ENCODE measurements around the gene TNFAIP8.
A peak's percentile ranks its signal among the peaks of the same experiment; 100 is the strongest.
"Not testable (repeated sequence)": the region's sequence is repeated elsewhere in the genome, so short reads cannot be mapped to it uniquely, and the experiment has no call there.

The TNFAIP8 gene

GRCh38 chr5:119409235-119409815, 53.5 kb downstream of the TNFAIP8 start:
- ChIA-PET CTCF (interaction anchor here (1.2 to 11.6 kb wide), 5 partner anchors 10 to 422 kb away, joined by 3 to 233 read pairs (median 69); partner anchors contain the start of gene DTWD2), POLR2A (no interaction called here)
- no peak for DNase-seq (ENCODE audit: low read depth, low spot score)

DNA sequence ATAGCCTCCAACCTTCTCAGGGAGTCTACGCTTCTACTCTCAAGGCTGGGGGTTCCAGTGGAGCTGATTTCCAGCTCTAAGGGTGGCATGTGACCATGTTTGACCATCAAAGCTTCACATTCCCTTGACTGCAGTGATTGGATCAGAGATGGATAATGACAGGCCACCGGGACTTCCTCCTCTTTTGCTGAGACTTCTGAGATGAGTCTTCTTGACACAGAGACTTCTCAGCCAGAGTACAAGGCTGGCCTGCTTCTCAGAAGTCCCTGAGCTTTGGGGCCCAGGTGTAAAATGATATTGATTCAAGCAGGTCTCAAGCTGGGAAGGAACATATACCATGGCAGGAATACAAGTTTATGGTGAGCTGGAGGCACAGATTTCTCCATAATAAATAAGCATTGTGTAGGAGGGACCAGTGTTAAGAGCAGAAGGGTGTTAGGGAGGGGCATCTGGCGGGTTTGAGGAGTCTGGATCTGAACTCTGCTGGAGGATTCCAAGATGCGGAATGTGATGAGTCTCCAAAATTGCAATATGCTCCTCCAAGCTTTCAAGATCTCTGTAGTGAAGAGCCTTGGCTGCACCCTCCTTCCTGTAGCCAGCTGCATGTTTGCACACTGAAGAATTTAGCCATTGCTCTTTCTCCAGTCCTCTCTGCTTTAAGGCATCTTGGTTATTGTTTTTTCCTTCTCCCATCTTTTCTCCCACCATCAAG, 54.8 kb downstream of the TNFAIP8 start:
- no peak overlapping the region; the same call in 1 of the 2 replicates for H3K4me3 ChIP-seq (ENCODE audit: low read depth, low read length)
- TF ChIP-seq, protein P1, sequence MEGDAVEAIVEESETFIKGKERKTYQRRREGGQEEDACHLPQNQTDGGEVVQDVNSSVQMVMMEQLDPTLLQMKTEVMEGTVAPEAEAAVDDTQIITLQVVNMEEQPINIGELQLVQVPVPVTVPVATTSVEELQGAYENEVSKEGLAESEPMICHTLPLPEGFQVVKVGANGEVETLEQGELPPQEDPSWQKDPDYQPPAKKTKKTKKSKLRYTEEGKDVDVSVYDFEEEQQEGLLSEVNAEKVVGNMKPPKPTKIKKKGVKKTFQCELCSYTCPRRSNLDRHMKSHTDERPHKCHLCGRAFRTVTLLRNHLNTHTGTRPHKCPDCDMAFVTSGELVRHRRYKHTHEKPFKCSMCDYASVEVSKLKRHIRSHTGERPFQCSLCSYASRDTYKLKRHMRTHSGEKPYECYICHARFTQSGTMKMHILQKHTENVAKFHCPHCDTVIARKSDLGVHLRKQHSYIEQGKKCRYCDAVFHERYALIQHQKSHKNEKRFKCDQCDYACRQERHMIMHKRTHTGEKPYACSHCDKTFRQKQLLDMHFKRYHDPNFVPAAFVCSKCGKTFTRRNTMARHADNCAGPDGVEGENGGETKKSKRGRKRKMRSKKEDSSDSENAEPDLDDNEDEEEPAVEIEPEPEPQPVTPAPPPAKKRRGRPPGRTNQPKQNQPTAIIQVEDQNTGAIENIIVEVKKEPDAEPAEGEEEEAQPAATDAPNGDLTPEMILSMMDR (IDR thresholded peaks at IDR 0.05; ENCODE audit: insufficient read depth, low read length, missing control alignments) = no peak
- ChIA-PET CTCF (interaction anchor here (0.5 to 11.6 kb wide), 25 partner anchors 11 to 454 kb away, joined by 3 to 233 read pairs (median 9); partner anchors contain the start of genes DMXL1, DTWD2 and TNFAIP8), POLR2A (no interaction called here)
- no peak for DNase-seq (ENCODE audit: low read depth, low spot score)

More at GRCh38 chr5:119409235-119409815, 53.5 kb downstream of the TNFAIP8 start:
- H3K4me3 ChIP-seq (ENCODE audit: low read depth, low read length) = no peak overlapping the region
- TF ChIP-seq, protein P1 (IDR thresholded peaks at IDR 0.05; ENCODE audit: insufficient read depth, low read length, missing control alignments) = no peak

GRCh38 chr5:119411361-119412278, 55.8 kb downstream of the TNFAIP8 start:
- DNase-seq (ENCODE audit: low read depth, low spot score) = no peak
- peak overlapping the region; percentile 62 for H3K4me3 ChIP-seq (ENCODE audit: low read depth, low read length)
- CTCF ChIA-PET = interaction anchor here (0.5 to 11.6 kb wide), 71 partner anchors 11 to 488 kb away, joined by 3 to 233 read pairs (median 5); partner anchors contain the start of genes DMXL1, DTWD2 and TNFAIP8
- POLR2A ChIA-PET = interaction anchor here (0.9 to 1.9 kb wide), 3 partner anchors 109 to 424 kb away, joined by 3 to 5 read pairs (median 4); partner anchors contain the start of gene DTWD2
- TF ChIP-seq, protein P1 (IDR thresholded peaks at IDR 0.05; ENCODE audit: insufficient read depth, low read length, missing control alignments) = peak; percentile 74

DNA sequence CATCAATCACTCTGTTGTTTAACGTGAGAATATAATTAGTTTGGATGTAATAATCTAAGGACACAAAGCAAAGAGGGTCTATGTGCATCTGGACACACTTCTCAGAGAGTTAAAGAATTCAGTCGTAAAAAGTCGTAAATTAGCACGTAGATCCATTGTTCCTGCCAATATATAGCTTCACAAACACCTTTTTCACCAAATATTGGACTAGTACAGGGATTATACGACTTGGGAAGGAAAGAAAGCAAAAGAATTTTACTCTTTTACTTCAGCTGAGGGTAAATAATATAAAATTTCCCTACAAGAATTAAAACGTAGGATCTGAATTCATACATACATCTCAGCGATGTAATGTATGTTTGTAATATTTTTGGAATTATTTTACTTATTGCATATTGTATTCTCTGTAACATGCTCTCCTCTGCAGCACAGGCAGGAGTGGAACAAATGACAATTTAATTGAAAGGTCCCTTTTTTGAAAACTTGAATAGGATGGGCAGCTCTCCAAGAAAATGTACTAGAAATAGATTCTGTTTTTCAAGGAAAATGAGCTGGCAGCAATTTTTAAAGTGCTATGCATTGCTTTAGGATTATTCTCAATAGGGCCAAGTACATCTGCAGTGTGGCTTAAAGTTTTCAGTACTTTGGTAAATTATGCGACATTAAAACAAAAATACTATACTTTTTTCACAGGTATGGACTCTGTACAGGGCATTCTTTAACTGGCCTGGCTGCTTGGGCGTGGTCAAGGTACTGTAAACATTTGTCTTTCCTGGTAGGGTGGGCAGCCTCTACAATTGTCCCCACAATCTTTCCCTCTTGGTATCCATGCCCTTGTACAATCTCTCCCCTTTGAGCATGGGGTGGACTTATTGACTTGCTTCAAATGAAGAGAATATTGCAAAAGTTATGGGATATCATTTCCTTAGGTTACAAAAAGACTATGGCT, 56.7 kb downstream of the TNFAIP8 start:
- ChIA-PET CTCF (interaction anchor here (0.7 to 11.6 kb wide), 67 partner anchors 10 to 456 kb away, joined by 3 to 233 read pairs (median 5); partner anchors contain the start of genes DMXL1, DTWD2 and TNFAIP8), POLR2A (interaction anchor here (0.9 to 1.9 kb wide), 3 partner anchors 110 to 425 kb away, joined by 3 to 5 read pairs (median 4); partner anchors contain the start of gene DTWD2)
- no peak overlapping the region for H3K4me3 ChIP-seq (ENCODE audit: low read depth, low read length)
- TF ChIP-seq, protein P1 (IDR thresholded peaks at IDR 0.05; ENCODE audit: insufficient read depth, low read length, missing control alignments) = no peak
- DNase-seq (ENCODE audit: low read depth, low spot score) = no peak

GRCh38 chr5:119414124-119414734, 58.4 kb downstream of the TNFAIP8 start:
- POLR2A ChIA-PET; H3K4me3 ChIP-seq (ENCODE audit: low read depth, low read length); DNase-seq (ENCODE audit: low read depth, low spot score): not testable (repeated sequence)
- CTCF ChIA-PET = interaction anchor here (5.4 to 11.6 kb wide), 2 partner anchors 393 to 427 kb away, joined by 139 to 233 read pairs; partner anchors contain the start of gene DTWD2
